IPS-18c (cell line): ENCODE measurements around the gene FARP1.

Source experiments
- H3K4me3 ChIP-seq: 2 replicates; pipeline ENCODE4 v1.7.0; 2013; ENCODE audit warnings: low read depth, mild to moderate bottlenecking, low read length, moderate library complexity; ENCODE audit not compliant: insufficient read depth
- H3K9me3 ChIP-seq: one replicate; pipeline ENCODE4 v1.6.1; 2013; ENCODE audit warnings: mild to moderate bottlenecking, low read length, moderate library complexity; ENCODE audit not compliant: control insufficient read depth, insufficient read depth

Gene FARP1

DNA sequence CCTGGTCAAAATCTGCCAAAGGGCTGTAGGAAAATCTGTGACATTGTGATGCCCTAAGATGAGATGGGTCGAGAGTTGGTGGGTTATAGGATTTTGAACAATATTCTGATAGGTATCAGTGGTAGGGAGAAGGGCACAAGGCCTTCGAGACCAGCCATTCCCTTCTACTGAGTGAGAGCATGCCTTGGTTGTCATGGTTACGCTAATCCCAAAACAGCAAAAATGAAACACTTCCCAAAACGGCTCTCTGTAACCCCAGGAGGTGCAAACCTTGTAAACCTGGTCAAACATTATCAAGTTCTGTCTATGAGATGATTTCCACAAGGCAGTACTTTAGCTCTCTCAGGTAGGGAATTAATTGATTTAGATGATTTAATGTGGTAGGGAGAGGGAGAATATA, 192.8 kb downstream of the FARP1 start:
- no peaks in the 10 kb centered on the region for H3K9me3 ChIP-seq
- no peak overlapping the region for H3K4me3 ChIP-seq

GRCh38 chr13:98338310-98338709, 195.4 kb downstream of the FARP1 start:
- H3K4me3 ChIP-seq, result no peak overlapping the region
- peaks cover 2% of the 10 kb centered on the region for H3K9me3 ChIP-seq

DNA sequence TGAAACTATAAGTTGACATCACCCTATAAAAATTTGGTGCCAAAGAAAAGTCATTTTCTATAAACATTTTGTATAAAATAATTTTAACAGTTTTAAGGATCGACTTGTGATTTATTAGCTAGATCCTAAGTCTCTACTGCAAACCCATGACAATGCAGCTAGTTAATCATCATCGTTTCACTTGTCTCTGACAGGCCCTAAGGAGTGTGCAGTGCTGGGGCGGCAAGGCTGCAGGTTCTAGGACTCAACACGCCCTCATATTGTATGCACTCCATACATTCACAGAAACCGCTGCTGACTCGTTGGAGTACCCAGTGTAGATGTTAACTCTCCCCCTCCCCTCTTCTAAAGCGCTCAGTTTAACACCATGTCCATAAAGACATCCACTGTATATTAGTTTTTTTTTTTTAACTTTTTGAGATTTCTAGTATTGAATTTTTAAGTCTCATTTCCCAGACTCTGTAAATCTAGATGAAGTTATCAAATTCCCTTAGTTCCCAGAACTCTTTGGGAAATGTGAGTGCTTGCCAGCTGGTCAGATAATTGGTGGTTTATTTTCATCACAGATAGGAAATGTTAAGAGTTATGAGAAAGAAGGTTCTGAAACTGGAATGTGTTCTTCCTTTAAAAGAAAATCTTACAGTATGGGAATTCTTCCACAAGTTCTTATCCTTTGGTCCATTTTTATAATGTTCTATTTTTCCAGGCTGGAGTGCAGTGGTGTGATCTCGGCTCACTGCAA, 197.0 kb downstream of the FARP1 start:
- Histone ChIP-seq H3K9me3 (peaks cover 2% of the 10 kb centered on the region), H3K4me3 (no peak overlapping the region)

- no peak overlapping the region for H3K4me3 ChIP-seq
- peaks cover 2% of the 10 kb centered on the region for H3K9me3 ChIP-seq
Measured at GRCh38 chr13:98342953-98343352, 200.1 kb downstream of the FARP1 start.

DNA sequence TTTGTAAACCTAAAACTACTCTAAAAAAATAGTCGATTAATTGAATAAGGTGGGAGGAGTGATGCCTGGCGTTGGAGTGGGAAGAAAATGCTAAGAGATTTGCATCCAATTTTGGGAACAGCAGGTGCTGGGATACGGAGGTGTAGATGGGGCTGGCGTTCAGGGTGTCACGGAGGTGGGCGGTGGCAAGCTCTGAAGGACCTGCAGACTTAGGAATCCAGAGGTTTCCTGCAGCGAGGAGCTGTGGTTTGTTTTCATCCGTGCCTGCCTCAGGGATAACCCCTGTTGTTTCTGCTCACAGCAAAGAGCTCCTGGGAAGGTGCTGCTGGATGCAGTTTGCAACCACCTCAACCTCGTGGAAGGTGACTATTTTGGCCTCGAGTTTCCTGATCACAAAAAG, 200.6 kb downstream of the FARP1 start:
- H3K9me3 ChIP-seq, result peaks cover 2% of the 10 kb centered on the region

GRCh38 chr13:98344392-98344791, 201.5 kb downstream of the FARP1 start:
- Histone ChIP-seq H3K9me3 (peaks cover 2% of the 10 kb centered on the region), H3K4me3 (no peak overlapping the region)

More for the DNA sequence above, 200.6 kb downstream of the FARP1 start:
- no peak overlapping the region for H3K4me3 ChIP-seq

DNA sequence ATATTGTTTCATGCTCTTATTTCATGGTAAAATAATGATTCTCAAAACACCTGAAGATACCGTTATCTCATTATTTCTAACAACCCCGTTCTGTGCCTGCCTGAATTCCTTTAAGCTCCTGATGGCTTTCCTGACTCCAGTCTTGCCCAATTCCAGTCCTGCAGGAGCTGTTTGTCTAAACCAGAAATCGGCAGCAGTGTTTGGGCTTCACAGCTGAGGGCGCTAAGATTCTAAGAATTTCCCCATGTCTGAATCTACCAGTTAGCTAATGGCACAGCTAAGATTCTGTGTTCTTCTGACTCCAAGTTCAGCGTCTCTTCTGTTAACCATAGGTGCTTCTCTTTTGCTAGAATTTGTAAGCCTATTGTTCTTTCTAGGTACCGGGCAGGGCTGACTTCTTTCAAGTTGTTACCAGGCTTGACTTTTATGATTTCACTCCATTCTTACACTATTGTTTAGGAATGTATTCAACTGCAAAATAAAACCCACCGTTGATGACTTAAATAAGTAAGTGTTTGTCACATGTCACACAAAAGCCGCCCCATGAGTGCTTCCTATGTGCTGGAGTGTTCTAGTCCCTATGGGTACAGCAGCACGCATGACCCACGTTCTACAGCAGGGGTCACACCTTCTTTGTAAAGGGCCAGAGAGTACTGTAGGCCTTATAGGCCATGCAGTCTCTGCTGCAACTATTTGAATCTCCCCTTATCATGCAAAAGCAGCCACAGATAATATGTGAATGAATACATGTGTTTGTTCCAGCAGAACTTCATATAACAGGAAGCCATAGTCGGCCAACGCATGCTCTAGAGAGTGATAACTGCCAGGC, 202.4 kb downstream of the FARP1 start:
- Histone ChIP-seq H3K4me3 (no peak overlapping the region), H3K9me3 (peaks cover 2% of the 10 kb centered on the region)

- Histone ChIP-seq H3K4me3 (no peak overlapping the region), H3K9me3 (peaks cover 2% of the 10 kb centered on the region)
Measured at GRCh38 chr13:98346904-98347636, 204.2 kb downstream of the FARP1 start.

DNA sequence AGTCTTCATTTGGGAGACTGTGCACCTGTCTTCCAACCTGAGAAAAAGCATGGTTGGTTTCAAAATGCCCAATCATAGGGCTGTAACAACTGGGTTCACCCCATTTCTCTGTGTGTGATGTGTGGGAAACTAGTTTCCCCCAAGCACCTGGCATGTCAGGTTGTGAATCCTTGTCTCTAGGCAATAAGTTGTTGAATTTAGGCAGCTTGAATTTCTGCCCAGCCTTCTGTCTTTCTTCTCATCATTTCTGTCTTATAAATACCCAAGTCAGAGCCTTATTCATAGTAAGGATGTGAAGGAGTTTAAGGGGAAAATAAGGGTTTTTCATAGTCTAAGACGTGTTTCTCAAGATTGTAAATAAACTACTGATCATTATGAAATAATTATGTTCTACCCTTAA, 204.9 kb downstream of the FARP1 start:
- H3K9me3 ChIP-seq, result peaks cover 2% of the 10 kb centered on the region
- H3K4me3 ChIP-seq, result no peak overlapping the region

- H3K4me3 ChIP-seq, result no peak overlapping the region
- H3K9me3 ChIP-seq, result no peaks in the 10 kb centered on the region
Measured at GRCh38 chr13:98348466-98349200, 205.7 kb downstream of the FARP1 start.

GRCh38 chr13:98349731-98350305, 206.9 kb downstream of the FARP1 start:
- H3K9me3 ChIP-seq, result no peaks in the 10 kb centered on the region
- no peak overlapping the region for H3K4me3 ChIP-seq

- no peaks in the 10 kb centered on the region for H3K9me3 ChIP-seq
- H3K4me3 ChIP-seq, result no peak overlapping the region
Measured at GRCh38 chr13:98350746-98351330, 207.9 kb downstream of the FARP1 start.

- H3K9me3 ChIP-seq, result no peaks in the 10 kb centered on the region
- H3K4me3 ChIP-seq, result no peak overlapping the region
Measured at GRCh38 chr13:98351636-98352035, 208.7 kb downstream of the FARP1 start.

DNA sequence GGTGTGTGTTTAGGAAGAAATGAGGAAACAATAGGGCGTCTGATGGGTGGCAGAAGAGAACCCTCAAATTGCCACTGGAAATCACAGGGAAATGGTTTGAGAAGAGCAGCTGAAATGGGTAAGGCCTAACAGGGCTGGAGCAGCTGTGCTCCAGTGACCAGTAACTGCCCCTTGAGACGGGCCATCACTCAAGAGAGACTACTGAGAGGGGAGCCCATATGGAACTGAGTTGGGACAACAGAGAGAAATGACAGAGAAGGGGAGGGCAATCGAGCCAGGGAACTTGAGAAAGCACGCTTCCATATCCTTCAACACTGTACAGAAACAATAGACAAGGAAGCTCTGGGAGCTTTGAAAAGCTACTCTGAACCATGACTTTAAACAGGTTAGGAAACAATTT, 209.3 kb downstream of the FARP1 start:
- Histone ChIP-seq H3K9me3 (no peaks in the 10 kb centered on the region), H3K4me3 (no peak overlapping the region)

GRCh38 chr13:98353750-98354149, 210.9 kb downstream of the FARP1 start:
- H3K9me3 ChIP-seq, result no peaks in the 10 kb centered on the region
- no peak overlapping the region for H3K4me3 ChIP-seq

DNA sequence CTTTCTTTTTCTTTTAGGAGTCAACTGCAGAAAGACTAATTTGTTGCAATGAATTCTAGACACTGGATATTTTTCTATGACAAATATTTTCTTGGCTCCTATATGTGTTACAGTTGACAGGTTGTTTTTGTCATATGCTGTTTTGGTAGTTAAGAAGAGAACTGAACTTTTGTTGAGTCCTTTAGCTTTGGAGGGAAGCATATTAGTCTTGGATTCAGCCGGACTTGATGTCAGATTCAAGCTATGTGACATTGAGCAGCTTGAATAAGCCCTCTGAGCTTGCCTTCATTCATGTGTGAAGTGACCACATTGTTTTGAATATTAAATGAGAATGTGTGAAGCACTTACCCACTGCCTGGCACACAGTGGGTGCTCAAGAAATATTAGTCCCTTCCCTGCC, 216.0 kb downstream of the FARP1 start:
- Histone ChIP-seq H3K9me3 (no peaks in the 10 kb centered on the region), H3K4me3 (no peak overlapping the region)

DNA sequence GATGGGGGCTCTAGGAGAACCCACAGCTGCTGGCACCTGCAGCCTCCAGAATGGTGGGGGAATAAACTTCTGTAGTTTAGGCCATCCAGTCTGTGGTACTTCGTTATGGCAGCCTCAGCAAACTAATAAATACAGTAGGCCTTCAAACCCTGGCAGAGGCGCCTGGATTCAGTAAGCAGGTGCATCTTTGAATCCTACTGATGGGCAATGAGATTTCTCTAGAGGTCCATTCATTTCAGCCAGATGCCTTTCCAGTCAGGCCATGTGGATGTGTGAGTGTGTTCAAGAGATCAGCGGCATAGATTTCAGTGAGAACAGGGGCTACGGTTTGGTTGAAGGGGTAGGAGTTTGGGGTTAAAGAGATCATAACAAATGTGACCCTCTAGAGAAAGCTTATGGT, 217.7 kb downstream of the FARP1 start:
- no peaks in the 10 kb centered on the region for H3K9me3 ChIP-seq
- H3K4me3 ChIP-seq, result no peak overlapping the region
